ENCODE results near the gene CCDC73.

CCDC73 gene

GRCh38 chr11:32701616-32702015 lies 92.8 kb downstream of the CCDC73 start:
- Histone ChIP-seq H4K20me1 (ENCODE audit: insufficient read depth, low read length) (no peaks in the 10 kb centered on the region), H3K9me3 (ENCODE audit: insufficient read depth, low read length) (peaks cover 4% of the 10 kb centered on the region; the same call in 1 of the 2 replicates), H3K36me3 (replicated peaks; ENCODE audit: low read depth, low read length) (no peaks in the 10 kb centered on the region), H3K79me2 (ENCODE audit: low read length) (no peaks in the 10 kb centered on the region), H3K9ac (ENCODE audit: low read length) (no peak overlapping the region), H3K4me3 (ENCODE audit: low read length) (no peak overlapping the region), H2AFZ (ENCODE audit: low read depth, low read length) (no peak overlapping the region), H3K4me1 (ENCODE audit: low read length) (peaks cover 7% of the 10 kb centered on the region), H3K4me2 (ENCODE audit: low read length) (no peak overlapping the region), H3K27me3 (ENCODE audit: low read depth, low read length) (no peaks in the 10 kb centered on the region), H3K27ac (ENCODE audit: low read length) (no peak overlapping the region)
- TF ChIP-seq CTCF (IDR thresholded peaks at IDR 0.05; ENCODE audit: low read depth, low read length) (no peak), EZH2phosphoT487 (IDR thresholded peaks at IDR 0.05; ENCODE audit: low read depth) (no peak)

DNA sequence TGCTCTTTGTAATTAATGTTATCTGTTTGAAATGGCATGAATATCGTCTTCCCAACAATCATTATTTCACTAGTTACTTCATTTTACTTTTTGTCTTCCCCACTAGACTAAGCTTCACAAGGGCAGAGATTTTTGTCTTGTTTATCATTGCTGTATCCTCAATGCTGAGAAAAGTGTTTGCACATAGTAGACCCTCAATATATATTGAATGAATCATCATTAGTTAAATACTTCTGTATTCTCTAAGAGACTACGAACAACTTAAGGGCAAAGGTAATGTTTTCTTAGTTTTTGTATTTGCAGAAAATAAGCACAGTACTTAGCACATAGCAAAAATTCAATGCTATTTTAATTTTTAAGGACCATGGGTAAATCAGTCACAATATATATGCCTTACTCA lies 95.9 kb downstream of the CCDC73 start:
- Histone ChIP-seq H3K27me3 (ENCODE audit: low read depth, low read length) (no peaks in the 10 kb centered on the region), H3K9me3 (ENCODE audit: insufficient read depth, low read length) (no peaks in the 10 kb centered on the region), H3K36me3 (replicated peaks; ENCODE audit: low read depth, low read length) (no peaks in the 10 kb centered on the region), H3K79me2 (ENCODE audit: low read length) (no peaks in the 10 kb centered on the region), H3K4me3 (ENCODE audit: low read length) (no peak overlapping the region), H3K4me1 (ENCODE audit: low read length) (peaks cover 5% of the 10 kb centered on the region; the same call in 1 of the 2 replicates), H3K9ac (ENCODE audit: low read length) (no peak overlapping the region), H4K20me1 (ENCODE audit: insufficient read depth, low read length) (no peaks in the 10 kb centered on the region), H3K27ac (ENCODE audit: low read length) (no peak overlapping the region), H2AFZ (ENCODE audit: low read depth, low read length) (no peak overlapping the region), H3K4me2 (ENCODE audit: low read length) (no peak overlapping the region)
- no peak for TF ChIP-seq EZH2phosphoT487 (IDR thresholded peaks at IDR 0.05; ENCODE audit: low read depth)
- no peak for TF ChIP-seq CTCF (IDR thresholded peaks at IDR 0.05; ENCODE audit: low read depth, low read length)

GRCh38 chr11:32671051-32671450 lies 123.4 kb downstream of the CCDC73 start:
- Histone ChIP-seq H3K79me2 (ENCODE audit: low read length) (no peaks in the 10 kb centered on the region), H2AFZ (ENCODE audit: low read depth, low read length) (no peak overlapping the region), H3K4me1 (ENCODE audit: low read length) (no peaks in the 10 kb centered on the region), H3K27ac (ENCODE audit: low read length) (no peak overlapping the region), H3K4me2 (ENCODE audit: low read length) (no peak overlapping the region), H3K36me3 (replicated peaks; ENCODE audit: low read depth, low read length) (no peaks in the 10 kb centered on the region), H3K9ac (ENCODE audit: low read length) (no peak overlapping the region), H4K20me1 (ENCODE audit: insufficient read depth, low read length) (no peaks in the 10 kb centered on the region), H3K9me3 (ENCODE audit: insufficient read depth, low read length) (no peaks in the 10 kb centered on the region), H3K27me3 (ENCODE audit: low read depth, low read length) (no peaks in the 10 kb centered on the region), H3K4me3 (ENCODE audit: low read length) (no peak overlapping the region)
- TF ChIP-seq CTCF (IDR thresholded peaks at IDR 0.05; ENCODE audit: low read depth, low read length), result no peak

DNA sequence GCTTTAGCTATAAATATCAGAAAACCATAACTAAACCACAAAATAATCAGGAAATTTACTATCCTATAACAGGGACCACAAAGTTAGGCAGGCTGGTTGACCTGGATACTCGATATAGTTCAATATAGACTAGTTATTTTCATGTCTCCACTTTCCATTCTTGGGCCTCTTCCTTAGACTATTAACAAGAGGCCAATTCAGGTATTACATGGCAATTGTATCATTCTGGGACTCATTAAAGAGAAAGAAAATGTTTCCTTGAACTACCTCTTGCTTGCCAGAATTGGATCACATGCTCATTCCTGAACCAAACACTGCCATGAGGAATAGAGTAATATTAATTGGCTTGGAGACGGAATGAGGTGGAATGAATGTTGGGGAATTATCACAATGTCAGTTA lies 134.8 kb downstream of the CCDC73 start:
- Histone ChIP-seq H3K27ac (ENCODE audit: low read length) (no peak overlapping the region), H3K4me2 (ENCODE audit: low read length) (no peak overlapping the region)
- TF ChIP-seq EZH2phosphoT487 (IDR thresholded peaks at IDR 0.05; ENCODE audit: low read depth), result no peak
- TF ChIP-seq CTCF (IDR thresholded peaks at IDR 0.05; ENCODE audit: low read depth, low read length), result no peak

More for the DNA sequence above, 134.8 kb downstream of the CCDC73 start:
- H3K9ac ChIP-seq (ENCODE audit: low read length), result no peak overlapping the region
- H4K20me1 ChIP-seq (ENCODE audit: insufficient read depth, low read length), result no peaks in the 10 kb centered on the region
- no peaks in the 10 kb centered on the region for H3K9me3 ChIP-seq (ENCODE audit: insufficient read depth, low read length)
- no peaks in the 10 kb centered on the region for H3K79me2 ChIP-seq (ENCODE audit: low read length)
- no peaks in the 10 kb centered on the region for H3K4me1 ChIP-seq (ENCODE audit: low read length)
- H3K4me3 ChIP-seq (ENCODE audit: low read length), result no peak overlapping the region
- no peak overlapping the region for H2AFZ ChIP-seq (ENCODE audit: low read depth, low read length)
- no peaks in the 10 kb centered on the region for H3K36me3 ChIP-seq (replicated peaks; ENCODE audit: low read depth, low read length)
- H3K27me3 ChIP-seq (ENCODE audit: low read depth, low read length), result no peaks in the 10 kb centered on the region
